Breast epithelium (tissue), 4 donors: ENCODE data around the gene EPHB3. TPM values are rescaled to one million over a fixed set of nuclear protein-coding genes. Genes with fewer than 3 reads are reported as not detected.

Experiments used
- DNase-seq, 2 donors: peaks; one replicate each; pipeline ENCODE4 v3.0.0-alpha.2; 2019; ENCODE audit warnings: low spot score in 2 of 2
- H3K27ac ChIP-seq, 2 donors: fragments of 200-600 bp; sonication (generic) in 1 of 2; one replicate each; pipeline ENCODE4 v1.5.1; 2016 to 2019; ENCODE audit warnings: mild to moderate bottlenecking in 1 of 2
- H3K27me3 ChIP-seq, 2 donors: fragments of 200-600 bp; sonication (generic) in 1 of 2; one replicate each; pipeline versions ENCODE4 v1.5.1 to v1.6.0; 2017 to 2019; ENCODE audit warnings: control low read depth in 1 of 2, mild to moderate bottlenecking in 1 of 2
- H3K36me3 ChIP-seq: fragments of 200-600 bp; one replicate; pipeline ENCODE4 v1.5.1; 2019
- H3K4me1 ChIP-seq, 2 donors: fragments of 200-600 bp; sonication (generic); one replicate each; pipeline ENCODE4 v1.5.1; 2016 to 2019; ENCODE audit warnings: control low read depth in 1 of 2
- H3K4me3 ChIP-seq, 3 donors: fragments of 200-600 bp; sonication (generic); 1 replicate in 2 of 3; 2 replicates in 1 of 3; pipeline ENCODE4 v1.5.1; 2016 to 2019; ENCODE audit warnings: mild to moderate bottlenecking in 3 of 3, moderate library complexity in 2 of 3
- H3K9me3 ChIP-seq, 2 donors: fragments of 200-600 bp; sonication (generic) in 1 of 2; one replicate each; pipeline ENCODE4 v1.5.1; 2016 to 2019; ENCODE audit warnings: control low read depth in 1 of 2
- POLR2A ChIP-seq: fragments of 450-650 bp; IDR thresholded peaks from one replicate; pipeline ENCODE4 v1.6.1; 2016; ENCODE audit warnings: antibody characterized with exemption, mild to moderate bottlenecking, moderate library complexity
- POLR2AphosphoS5 ChIP-seq, 3 donors: sonication (generic); formaldehyde crosslinking; IDR thresholded peaks; one replicate each; pipeline ENCODE4 v1.6.1; 2017; ENCODE audit warnings: antibody characterized with exemption in 3 of 3
- intact Hi-C: fragments of 100-400 bp; cut with DNase I; formaldehyde crosslinking; loops from one replicate; pipeline ENCODE4 v1.15.1; 2023; ENCODE audit warnings: low total_unique reads
- total RNA-seq, 3 donors: library from RNA; depleted of rRNA; stranded (reverse); fragments of >200 nt; gene quantifications; one replicate each; pipeline ENCODE4 v1.1.0, GENCODE V29; 2016
- TF ChIP-seq, protein P1 (sequence below), 3 donors: fragments of 450-650 bp; IDR thresholded peaks; one replicate each; pipeline ENCODE4 v1.5.1; 2016 to 2017; ENCODE audit warnings: antibody characterized with exemption in 3 of 3, mild to moderate bottlenecking in 3 of 3, moderate library complexity in 3 of 3

EPHB3 gene
- total RNA-seq, 3 donors from 2014 or later = 0.32 to 25.3 (median 7.9) TPM

GRCh38 chr3:184543843-184544512 is 17.6 kb upstream of the EPHB3 start:
- H3K27ac ChIP-seq = no peak overlapping the region
- intact Hi-C loops = no loop called here
- H3K4me1 ChIP-seq = no peaks in the 10 kb centered on the region
- peak in 1 of 2 donors; percentile 83 for DNase-seq
- no peaks in the 10 kb centered on the region for H3K36me3 ChIP-seq
- TF ChIP-seq, protein P1, sequence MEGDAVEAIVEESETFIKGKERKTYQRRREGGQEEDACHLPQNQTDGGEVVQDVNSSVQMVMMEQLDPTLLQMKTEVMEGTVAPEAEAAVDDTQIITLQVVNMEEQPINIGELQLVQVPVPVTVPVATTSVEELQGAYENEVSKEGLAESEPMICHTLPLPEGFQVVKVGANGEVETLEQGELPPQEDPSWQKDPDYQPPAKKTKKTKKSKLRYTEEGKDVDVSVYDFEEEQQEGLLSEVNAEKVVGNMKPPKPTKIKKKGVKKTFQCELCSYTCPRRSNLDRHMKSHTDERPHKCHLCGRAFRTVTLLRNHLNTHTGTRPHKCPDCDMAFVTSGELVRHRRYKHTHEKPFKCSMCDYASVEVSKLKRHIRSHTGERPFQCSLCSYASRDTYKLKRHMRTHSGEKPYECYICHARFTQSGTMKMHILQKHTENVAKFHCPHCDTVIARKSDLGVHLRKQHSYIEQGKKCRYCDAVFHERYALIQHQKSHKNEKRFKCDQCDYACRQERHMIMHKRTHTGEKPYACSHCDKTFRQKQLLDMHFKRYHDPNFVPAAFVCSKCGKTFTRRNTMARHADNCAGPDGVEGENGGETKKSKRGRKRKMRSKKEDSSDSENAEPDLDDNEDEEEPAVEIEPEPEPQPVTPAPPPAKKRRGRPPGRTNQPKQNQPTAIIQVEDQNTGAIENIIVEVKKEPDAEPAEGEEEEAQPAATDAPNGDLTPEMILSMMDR (IDR thresholded peaks at IDR 0.05) = peak; percentile 89 to 92 (median 90)
- no peak for TF ChIP-seq POLR2A
- no peak for TF ChIP-seq POLR2AphosphoS5 (IDR thresholded peaks at IDR 0.05)
- peak overlapping the region in 1 of 3 donors; percentile 28 for H3K4me3 ChIP-seq
- peaks cover 0 to 8% of the 10 kb centered on the region in 2 donors for H3K27me3 ChIP-seq
- H3K9me3 ChIP-seq = no peaks in the 10 kb centered on the region

DNA sequence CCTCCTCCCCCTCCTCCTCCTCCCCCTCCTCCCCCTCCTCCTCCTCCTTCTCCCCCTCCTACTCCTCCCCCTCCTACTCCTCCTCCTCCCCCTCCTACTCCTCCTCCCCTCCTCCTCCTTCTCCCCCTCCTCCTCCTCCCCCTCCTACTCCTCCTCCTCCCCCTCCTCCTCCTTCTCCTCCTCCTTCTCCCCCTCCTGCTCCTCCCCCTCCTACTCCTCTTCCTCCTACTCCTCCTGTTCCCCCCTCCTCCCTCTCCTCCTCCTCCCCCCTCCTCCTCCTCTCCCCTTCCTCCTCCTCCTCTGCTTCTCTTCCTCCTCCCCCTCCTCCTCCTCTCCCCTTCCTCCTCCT is 17.1 kb upstream of the EPHB3 start:
- Histone ChIP-seq H3K36me3 (no peaks in the 10 kb centered on the region), H3K9me3 (no peaks in the 10 kb centered on the region), H3K4me3 (no peak overlapping the region), H3K4me1 (peaks cover 0 to 5% of the 10 kb centered on the region in 2 donors), H3K27ac (no peak overlapping the region), H3K27me3 (peaks cover 0 to 8% of the 10 kb centered on the region in 2 donors)
- intact Hi-C loops = no loop called here
- DNase-seq = no peak
- TF ChIP-seq POLR2AphosphoS5 (IDR thresholded peaks at IDR 0.05) (no peak), POLR2A (no peak)
- TF ChIP-seq, protein P1 (IDR thresholded peaks at IDR 0.05) = no peak

GRCh38 chr3:184545769-184546168 is 15.8 kb upstream of the EPHB3 start:
- Histone ChIP-seq H3K4me1 (peaks cover 0 to 12% of the 10 kb centered on the region in 2 donors), H3K27ac (no peak overlapping the region), H3K27me3 (peaks cover 0 to 8% of the 10 kb centered on the region in 2 donors), H3K36me3 (no peaks in the 10 kb centered on the region), H3K9me3 (no peaks in the 10 kb centered on the region), H3K4me3 (no peak overlapping the region)
- TF ChIP-seq, protein P1 (IDR thresholded peaks at IDR 0.05) = no peak
- no peak for DNase-seq
- intact Hi-C loops = no loop called here

GRCh38 chr3:184546252-184546651 is 15.3 kb upstream of the EPHB3 start:
- intact Hi-C loops = no loop called here
- Histone ChIP-seq H3K9me3 (no peaks in the 10 kb centered on the region), H3K27ac (no peak overlapping the region), H3K27me3 (peaks cover 0 to 8% of the 10 kb centered on the region in 2 donors), H3K4me3 (no peak overlapping the region), H3K4me1 (peaks cover 0 to 12% of the 10 kb centered on the region in 2 donors), H3K36me3 (no peaks in the 10 kb centered on the region)
- TF ChIP-seq, protein P1 (IDR thresholded peaks at IDR 0.05) = no peak
- TF ChIP-seq POLR2A = no peak
- TF ChIP-seq POLR2AphosphoS5 (IDR thresholded peaks at IDR 0.05) = no peak
- DNase-seq = no peak

DNA sequence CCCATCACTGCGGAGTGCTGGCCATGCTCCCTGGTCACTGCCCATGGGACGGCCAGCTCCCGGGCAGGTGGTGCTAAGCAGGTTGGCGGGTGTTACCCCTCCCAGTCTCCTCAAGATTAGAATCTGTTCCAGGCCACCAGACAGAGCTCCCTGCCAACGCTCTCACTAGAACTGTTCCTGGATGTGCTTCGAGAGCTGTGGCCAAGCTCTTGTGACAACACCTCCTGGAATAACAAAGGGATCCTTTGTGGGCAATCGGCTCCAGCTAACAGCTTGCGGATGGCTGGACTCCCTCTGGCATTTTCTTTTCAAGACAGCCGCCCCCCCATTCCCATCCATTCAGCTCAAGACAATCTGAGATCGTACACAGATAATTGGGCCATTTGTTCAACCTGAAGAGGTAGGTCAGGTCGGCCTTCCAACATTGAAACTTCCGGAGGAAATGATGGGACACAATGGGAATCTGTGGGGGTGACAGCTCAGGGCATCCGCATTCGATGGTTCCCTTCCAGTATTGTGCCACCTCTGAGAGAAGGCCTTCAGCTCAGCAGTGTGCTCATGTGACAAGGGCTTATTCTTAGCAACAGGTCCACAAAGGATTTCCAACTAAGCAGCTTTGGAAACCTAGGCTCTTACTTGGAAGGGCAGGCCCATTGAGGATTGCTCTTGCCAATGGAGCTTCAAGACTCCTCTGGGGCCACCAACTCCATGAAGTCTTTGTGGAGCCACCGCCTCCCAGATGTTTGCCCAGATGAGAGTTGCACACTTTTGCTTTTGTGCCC is 11.6 kb upstream of the EPHB3 start:
- peak overlapping the region; percentile 79 to 81 for H3K27ac ChIP-seq
- intact Hi-C loops = no loop called here
- DNase-seq = peak; percentile 71 to 96
- H3K36me3 ChIP-seq = no peaks in the 10 kb centered on the region
- H3K27me3 ChIP-seq = no peaks in the 10 kb centered on the region
- H3K9me3 ChIP-seq = no peaks in the 10 kb centered on the region
- no peak for TF ChIP-seq POLR2A
- peak in 1 of 3 donors; percentile 76 for TF ChIP-seq POLR2AphosphoS5 (IDR thresholded peaks at IDR 0.05)
- peaks cover 0 to 12% of the 10 kb centered on the region in 2 donors for H3K4me1 ChIP-seq
- H3K4me3 ChIP-seq = no peak overlapping the region
